GM18870 (cell line): ENCODE results near the gene C13orf46.
"Not testable (repeated sequence)": the region's sequence is repeated elsewhere in the genome, so short reads cannot be mapped to it uniquely, and the experiment has no call there.

Experiments used
- ATAC-seq: cut with Tn5 transposase; IDR thresholded peaks from one replicate; pipeline ENCODE4 v1.9.1; 2021; ENCODE audit warnings: moderate library complexity; ENCODE audit not compliant: unreplicated experiment

Gene C13orf46

DNA sequence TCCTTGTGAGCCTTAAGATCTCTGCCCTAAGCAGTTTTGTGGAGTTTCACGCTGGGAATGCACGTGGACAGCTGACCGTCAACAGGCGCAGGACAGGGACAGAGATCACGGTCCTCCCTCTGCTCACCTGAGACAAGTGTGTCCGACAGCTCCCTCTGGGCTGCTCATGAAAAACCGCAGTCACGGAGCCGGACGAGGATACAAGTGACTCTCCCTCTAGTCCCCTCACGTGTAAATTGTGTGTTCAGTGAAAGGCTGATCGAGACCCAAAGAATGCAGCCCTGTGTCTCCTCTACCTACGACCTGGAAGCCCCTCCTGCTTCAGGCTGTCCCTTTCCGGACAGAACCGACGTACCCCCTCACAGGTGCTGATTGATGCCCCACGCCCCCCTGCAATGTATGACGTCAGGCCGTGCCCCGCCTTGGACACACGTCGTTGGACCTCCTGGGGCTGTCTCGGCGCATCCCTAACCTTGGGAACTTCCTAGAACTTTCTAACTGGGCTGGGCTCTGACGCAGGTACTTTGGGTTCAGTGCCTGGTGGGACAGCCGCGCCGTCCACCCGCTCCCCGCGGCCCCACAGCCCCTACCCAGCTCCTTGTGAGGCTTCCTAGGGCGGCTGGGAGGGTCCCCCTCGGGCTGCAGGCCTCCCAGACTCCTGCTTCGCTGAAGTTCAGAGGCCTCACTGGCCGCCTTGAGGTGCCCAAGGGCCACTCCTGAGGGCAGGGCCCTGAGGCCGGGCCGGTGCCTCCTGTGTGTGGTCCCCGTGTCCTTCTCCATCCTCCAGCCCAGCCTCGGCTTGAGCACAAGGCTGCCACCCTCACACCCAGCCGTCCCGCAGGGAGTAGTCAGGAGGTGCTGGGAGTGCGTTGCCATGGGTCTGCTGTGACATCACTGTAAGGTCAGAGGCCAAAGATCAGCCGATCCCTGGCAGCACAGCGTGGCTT lies at the start of gene C13orf46:
Gene C13orf46, minus strand, starts transcription at position 859 of the 947 bp plus-strand sequence. Its CDS starts 79 bp downstream, at position 780.
- ATAC-seq = no peak

DNA sequence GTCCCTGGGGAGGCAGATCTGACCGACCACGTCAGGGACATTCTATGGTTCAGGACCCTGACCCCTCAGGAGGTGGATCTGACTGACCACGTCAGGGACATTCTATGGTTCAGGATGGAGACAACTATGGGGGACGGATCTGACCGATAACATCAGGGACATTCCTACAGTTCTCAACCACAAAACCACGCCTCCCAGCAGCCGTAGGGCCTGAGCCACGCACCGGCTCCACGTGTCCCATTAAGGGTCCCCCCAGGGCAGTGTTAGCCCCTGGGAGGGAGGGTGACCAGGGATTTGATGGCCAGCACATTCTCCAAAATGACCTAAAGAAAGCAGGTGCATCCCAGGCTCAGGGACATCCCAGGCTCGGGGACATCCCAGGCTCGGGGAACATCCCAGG lies 49.0 kb upstream of the C13orf46 start:
- ATAC-seq = no peak

DNA sequence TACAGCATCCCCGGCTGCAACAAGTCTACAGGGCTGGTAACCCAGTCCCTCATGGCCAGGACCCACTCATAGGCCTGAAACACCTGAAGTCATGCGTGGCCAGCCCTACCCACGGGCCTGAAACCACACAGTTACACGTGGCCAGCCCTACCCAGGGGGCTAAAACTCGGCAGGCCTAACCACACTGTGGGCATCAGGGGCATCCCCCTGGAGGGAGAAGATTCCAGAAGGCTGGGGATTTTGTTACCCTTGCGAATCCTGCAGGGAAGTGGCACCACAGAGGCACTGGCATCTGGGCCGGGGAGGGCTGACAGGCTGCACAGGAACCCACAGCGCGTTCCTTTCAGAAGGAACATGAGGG lies 48.4 kb upstream of the C13orf46 start:
- ATAC-seq = no peak

DNA sequence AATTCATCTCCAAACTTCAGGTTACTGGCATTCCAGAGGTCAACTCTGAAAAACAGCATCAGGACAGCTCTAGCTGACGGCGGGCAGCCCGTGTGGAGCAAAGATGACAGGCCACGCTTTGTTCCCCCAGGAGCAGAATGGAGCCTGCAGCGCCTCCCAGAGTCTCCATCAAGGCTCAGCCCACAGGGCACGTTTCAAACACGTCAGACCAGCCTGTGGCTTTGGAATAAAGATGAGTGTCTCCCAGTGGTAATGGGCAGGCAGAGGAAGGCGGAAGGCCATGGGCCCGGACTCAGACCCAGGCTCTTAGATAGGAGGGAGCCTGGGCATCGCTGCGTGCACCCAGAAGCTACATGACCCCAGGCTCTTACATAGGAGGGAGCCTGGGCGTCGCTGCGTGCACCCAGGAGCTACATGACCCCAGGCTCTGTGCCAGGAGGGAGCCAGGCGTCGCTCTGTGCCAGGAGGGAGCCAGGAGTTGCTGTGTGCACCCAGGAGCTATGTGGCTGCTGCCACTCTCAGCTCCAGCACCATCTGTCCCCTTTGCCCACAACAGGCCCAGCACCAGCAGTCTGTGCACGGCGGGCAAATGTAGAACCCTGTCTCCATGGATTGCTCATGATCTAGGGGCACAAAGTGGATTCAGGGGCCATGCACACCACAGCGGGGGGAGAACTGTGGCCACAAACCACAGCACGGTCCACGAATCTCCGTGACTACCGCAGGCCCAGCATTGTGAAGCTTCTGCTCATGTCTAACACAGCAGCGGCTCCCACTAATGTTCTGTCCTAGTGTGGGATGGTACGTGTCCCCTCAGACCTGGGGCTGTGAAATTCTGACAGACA lies 47.8 kb upstream of the C13orf46 start:
- ATAC-seq = no peak

DNA sequence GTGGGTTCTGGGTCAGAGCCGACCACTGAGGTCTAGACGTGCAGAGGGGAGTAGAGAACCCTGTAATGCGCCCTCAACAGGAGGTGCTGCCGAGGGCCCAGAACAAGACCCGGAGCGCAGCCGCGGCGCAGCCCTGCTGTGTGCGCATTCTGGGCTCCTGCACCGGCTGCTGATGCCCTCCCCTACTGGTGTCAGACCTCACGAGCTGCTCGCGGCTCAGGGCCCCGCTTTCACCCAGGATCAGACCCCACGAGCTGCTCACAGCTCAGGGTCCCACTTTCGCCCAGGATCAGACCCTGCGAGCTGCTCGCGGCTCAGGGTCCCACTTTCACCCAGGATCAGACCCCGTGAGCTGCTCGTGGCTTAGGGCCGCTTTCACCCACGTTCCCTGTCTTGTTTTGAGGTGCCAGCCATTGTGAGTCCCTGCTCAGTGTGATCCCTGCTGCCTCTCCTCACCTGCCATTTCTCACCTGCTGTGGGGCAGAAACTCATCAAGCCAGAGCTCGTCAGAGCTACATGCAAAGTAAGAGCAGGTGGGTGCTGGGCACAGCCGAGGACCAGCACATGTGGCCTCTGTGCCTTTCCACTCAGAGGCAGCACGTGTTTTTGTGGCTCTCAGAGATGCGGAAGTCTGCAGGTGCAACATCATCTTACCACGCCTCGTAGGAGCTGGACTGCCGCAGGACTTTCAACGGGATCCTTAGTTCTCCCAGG lies 47.0 kb upstream of the C13orf46 start:
- no peak for ATAC-seq

DNA sequence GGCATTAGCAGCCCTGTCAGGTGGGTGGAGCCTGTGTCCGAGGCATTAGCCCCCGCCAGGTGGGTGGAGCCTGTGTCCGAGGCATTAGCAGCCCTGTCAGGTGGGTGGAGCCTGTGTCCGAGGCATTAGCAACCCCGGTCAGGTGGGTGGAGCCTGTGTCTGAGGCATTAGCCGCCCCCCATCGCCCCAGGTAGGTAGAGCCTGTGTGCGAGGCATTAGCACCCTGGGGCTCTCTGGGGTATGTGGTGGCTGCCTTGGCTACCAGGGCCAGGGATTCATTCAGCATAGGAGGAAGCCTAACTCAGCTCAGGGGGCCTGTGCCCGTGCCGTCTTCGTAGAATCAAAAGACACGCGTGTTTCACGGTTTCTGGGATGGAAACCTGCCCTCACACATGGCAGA lies 46.3 kb upstream of the C13orf46 start:
- ATAC-seq = not testable (repeated sequence)

DNA sequence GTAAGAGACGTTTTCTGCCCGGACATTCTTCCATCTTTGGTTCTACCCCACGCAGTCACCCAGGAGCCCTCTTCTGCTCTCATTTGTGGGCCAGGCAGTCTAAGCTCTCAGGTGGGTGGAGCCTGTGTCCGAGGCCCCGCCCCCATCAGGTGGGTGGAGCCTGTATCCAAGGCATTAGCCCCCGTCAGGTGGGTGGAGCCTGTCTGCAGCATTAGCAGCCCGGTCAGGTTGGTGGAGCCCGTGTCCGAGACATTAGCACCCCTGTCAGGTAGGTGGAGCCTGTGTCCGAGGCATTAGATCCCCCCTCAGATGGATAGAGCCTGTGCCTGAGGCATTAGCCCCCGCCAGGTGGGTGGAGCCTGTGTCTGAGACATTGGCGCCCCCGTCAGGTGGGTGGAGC lies 45.5 kb upstream of the C13orf46 start:
- no peak for ATAC-seq

DNA sequence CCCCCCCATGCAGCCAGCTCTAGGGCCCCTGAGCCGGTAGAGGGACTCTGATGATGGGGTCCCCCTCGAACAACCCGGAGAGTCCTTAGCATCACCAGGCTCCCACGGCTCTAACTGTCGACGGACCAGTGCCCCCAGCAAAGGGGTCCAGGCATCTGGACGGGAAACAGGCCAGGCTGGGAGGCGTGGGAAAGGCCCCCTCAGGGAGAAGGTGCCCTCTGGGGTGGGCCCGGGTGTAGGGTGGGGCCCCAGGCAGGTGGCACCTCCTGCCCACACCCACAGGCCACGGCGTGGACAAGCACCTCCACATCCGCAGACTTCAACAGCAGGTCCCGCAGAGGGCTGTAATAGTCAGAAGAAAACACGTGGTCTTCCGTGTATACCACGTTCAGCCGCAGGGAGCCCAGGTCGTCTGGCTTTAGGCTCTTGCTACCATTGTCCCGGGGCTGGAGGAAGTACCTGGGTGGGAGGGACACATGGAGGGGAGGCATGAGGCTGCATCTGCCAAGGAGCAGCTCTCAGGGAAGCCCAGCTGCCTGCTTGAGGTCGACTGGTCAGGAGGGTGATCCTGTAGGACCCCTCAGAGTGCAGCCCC lies 44.7 kb upstream of the C13orf46 start:
- ATAC-seq = no peak

DNA sequence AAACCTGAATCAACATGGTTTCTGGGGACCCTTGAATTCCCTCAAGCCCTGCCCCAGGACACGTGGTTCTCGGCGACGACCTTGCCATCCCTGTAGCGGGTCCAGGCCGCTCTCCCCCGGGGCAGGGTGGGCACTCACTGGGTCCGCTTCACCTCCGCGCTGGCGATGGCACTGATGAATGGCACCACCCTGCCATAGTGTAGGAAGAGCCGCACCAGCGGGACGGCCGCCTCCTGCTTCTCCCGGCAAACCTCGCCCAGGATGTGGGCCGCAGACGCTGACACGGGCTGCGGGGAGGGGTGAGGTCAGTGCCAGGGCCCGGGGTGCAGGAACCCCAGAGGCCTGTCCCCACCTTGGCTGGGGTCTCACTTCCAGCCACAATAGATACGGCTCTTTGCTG lies 44.1 kb upstream of the C13orf46 start:
- no peak for ATAC-seq

DNA sequence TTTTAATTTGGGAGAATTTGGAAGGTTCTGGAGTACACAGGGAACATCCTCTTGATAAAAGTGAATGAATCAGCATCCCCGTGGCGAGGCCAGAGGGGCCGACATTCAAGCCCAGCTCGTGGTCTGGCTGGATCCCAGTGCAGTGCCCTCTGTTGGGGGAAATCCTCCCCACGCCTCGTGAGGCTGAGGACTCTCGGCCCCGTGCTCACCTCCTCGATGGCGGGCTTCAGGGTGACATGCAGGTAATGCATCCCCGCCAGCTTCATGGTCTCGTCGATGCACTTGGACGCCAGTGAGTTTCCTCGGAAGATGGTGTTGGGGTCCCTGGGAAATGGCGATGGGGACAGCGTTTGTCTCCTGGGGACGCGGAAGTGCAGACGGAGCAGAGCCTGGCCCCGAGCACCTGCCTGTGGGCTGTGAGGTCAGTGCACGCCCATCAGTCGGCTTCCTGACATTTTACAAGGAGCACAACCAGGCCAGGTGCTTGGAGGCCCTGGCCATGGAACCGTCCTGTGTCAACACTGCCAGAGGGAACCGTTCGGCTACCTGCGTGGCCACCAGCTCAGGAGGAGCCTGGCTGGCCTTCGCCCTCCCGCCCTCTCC lies 43.3 kb upstream of the C13orf46 start:
- no peak for ATAC-seq

DNA sequence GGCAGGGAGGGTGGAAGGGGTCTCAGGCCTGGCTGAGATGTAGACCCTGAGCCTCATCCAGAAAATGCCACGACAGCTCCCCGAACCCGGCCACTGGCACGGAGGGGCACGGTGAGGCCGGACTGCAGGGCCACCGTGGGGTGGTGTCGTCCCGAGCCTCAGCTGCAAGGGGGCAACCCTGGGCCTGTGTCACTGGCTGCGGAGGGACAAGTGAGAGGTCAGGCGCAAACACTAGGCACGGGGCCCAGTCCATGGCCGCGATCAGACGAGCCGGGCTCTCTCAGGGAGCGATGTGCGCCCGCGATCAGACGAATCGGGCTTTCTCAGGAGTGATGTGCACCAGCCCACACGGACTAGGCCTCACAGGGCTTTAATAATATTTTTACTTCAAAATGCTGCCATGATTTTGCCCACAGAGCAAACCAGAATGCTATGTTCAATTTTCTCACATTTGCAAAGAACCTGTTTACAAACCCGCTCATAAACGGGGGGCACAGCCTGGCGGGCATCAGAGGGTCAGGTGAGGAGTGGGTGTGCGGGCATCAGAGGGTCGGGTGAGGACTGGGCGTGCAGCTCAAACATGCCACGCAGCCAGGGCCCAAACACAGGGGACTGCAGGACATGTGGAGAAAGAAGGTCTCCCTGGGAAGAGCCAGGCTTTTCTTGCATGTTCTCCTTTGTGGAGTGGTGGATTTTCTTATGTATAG lies 42.6 kb upstream of the C13orf46 start:
- ATAC-seq = no peak

DNA sequence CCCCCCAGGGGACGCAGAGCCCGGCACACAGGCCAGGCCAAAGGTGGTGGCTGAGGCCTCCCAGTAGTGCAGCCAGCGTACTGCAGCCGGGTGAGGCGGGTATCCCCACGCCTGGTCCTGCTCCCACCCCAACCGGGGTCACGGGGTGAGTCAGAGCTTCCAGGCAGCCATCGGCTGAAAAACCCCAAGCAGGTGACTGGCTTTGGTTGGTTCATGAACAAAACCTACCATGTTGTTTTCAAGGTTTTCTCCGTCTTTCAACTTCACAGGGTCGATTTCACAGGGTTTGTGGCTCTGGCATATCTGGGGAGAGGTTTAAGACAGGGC lies 42.1 kb upstream of the C13orf46 start:
- no peak for ATAC-seq

DNA sequence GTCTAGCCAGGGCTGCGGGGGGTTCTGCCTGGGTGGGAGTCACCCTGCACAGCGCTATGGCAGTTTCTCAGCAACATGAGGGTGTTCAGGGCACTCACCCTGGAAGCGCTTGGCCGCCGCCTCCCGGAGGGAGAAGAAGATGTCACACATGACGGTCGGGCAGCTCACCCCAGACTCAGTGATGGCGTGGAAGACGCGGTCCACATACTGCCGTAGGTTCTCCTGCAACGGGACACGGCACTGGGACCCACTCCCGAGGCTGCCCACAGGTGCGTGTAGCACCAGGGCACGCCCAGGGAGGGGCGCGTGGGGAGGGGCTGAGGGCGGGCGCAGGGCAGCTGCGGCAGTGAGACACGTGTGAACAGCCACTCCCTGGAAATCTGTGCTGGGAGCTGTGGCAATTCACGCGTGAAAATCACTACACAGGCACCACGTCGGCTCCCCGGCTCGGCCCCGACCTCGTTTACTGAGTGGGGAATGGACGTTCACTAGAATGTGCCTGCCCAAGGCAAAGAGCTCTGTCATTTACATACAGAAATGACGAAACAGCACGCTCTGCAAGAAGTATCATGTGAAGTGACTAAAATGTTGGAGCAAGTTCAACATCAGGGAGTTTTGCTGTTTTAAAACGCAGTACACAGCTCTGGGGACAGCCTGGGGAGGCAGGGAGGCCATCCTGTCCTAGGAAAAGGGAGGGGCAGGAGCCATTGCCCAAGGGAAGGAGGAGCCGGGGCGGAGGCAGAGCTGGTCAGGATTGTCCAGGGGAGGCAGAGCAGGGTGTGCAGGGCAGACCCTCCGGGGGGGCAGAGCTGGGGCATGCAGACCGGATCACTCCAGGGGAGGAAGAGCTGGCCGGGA lies 41.5 kb upstream of the C13orf46 start:
- ATAC-seq = no peak

DNA sequence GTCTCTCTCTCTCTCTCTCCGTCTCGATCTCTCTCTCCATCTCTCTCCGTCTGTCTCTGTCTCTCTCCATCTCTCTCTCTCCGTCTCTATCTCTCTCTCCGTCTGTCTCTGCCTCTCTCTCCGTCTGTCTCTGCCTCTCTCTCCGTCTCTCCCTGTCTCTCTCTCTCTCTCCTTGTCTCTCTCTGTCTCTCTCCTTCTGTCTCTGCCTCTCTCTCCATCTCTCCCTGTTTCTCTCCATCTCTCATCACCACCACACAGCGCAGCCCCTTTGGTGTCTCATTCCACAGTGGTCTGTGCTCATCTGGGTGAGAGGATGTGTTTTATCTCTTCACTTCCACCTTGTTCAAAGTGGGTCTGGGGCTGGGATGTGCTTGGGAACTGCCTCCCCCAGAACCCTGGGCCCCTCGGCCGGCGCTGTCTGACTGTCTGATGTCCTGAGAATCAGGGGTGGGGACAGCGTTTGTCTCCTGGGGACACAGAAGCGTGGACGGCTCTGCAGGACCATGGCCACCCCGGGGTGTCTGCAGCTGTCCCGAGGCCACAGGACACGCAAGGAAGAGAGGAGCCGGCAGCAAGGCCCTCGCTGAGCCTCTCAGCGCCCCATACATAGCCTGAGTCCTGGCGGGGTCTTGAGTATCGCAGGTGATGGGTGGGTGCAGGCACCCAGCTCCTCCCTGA lies 40.2 kb upstream of the C13orf46 start:
- ATAC-seq = no peak

DNA sequence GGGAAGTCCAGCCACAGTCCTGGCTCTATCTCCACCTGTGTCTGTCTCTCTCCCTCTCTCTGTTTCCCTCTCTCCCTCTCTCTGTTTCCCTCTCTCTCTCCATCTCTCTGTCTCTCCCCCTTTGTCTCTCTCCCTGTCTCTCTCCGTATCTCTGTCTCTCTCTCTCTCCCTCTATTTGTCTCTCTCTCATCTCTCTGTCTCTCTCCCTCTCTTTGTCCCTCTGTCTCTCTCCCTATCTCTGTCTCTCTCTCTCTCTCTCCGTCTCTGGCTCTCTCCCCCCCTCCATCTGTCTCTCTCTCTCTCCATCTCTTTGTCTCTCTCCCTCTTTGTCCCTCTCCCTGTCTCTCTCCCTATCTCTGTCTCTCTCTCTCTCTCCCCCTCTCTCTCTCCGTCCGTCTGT lies 39.5 kb upstream of the C13orf46 start:
- ATAC-seq = no peak

DNA sequence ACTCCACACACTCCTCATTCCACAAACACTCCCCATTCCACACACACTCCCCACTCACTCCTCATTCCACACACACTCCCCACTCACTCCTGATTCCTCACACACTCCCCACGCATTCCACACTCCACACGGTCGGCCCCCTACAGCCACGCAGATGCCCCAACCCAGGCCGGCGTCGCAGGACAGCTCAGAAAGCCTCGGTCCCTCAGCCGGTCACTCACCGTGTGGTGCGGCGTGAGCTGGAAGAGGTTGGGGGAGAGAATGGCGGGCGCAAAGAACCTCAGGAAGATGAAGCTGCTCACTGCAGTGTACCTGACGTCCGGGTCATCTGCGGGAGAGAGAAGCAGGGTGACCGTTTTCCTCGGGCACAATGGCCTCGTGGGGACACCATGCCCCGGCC lies 39.0 kb upstream of the C13orf46 start:
- no peak for ATAC-seq

DNA sequence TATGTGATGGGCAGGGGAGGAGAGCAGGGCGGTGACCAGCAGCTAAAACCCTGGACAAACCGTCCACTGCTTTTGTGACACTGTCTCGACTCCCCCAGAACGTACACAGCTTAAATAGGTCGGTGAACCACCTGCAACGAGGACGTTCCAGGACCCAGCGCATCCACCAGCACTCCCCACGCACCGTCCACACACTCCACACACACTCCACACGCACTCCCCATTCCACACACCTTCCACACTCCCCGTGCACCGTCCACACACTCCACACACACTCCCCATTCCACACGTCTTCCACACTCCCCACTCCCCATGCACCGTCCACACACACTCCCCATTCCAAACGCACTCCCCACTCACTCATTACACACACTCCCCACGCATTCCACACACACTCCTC lies 38.3 kb upstream of the C13orf46 start:
- no peak for ATAC-seq

DNA sequence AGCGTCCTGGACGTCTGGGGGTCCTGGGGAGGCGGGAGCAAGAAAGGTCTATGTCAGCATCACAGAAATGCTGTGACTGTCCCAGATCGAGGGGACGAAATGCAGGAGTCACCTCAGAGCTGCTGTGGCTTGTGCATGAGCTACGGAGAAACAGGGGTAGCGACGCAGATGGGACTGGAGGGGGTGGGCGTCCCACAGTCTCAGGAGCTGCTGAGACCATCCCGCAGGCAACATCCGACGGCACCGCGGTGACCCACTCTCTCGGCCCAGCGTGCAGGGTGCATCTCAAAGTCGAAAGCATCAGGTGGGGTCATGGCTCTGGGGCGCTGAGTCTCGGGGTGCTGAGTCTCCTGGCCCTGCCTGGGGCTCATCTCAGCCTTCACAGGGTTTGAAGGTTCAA lies 37.4 kb upstream of the C13orf46 start:
- ATAC-seq = no peak
